ENCODE measurements around the gene TMX3. TPM values are rescaled to one million over a fixed set of nuclear protein-coding genes. Genes with fewer than 3 reads are reported as not detected.

Gene TMX3
- polyA plus RNA-seq, 1 donor = 53.8 TPM

Other genes with a start within 250 kb of the TMX3 start
- 11.9 TPM for gene CCDC102B, start 83.0 kb upstream of the TMX3 start, polyA plus RNA-seq (ENCODE audit: insufficient read length)